SK-N-MC (cell line): Measurements from ENCODE around the gene SMU1.

ENCODE experiments used
- EZH2 ChIP-seq: fragments of 200-600 bp; sonication (generic); IDR thresholded peaks from one replicate; pipeline ENCODE4 v1.6.1; 2017; ENCODE audit warnings: antibody characterized with exemption
- FOXP2 ChIP-seq: optimal IDR thresholded peaks from 2 replicates; pipeline ENCODE3; 2011; ENCODE audit warnings: mild to moderate bottlenecking, moderate library complexity; ENCODE audit not compliant: insufficient read depth; ENCODE audit errors: extremely low read length, control extremely low read depth
- POLR2AphosphoS5 ChIP-seq: IDR thresholded peaks from 2 replicates; pipeline ENCODE4 v1.6.1; 2012; ENCODE audit warnings: mild to moderate bottlenecking, low read depth, low read length, borderline replicate concordance

DNA sequence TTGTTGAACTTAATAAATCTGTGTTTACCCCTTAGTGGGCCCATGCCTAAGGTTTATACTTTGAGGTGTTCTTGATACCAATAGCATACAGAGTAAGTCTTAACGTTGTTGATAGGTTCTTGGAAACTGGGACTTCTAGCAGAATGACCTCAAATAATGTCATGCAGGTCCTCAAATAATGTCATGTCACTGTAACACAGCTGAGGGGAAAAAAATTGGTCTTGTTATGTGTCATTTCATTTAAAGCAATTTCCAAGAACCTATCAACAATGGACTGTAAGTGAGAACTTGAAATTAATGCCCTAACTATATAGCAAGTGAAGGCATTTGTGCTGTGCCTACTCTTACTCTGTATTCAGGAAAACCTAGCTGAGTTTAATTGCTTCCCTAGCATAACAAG, 44.2 kb downstream of the SMU1 start:
- TF ChIP-seq EZH2 = no peak
- no peak for TF ChIP-seq POLR2AphosphoS5
- no peak for TF ChIP-seq FOXP2
